HG02759 (cell line): Measurements from ENCODE around the gene CCNK.

Experiments
- ATAC-seq: cut with Tn5 transposase; IDR thresholded peaks from one replicate; pipeline ENCODE4 v1.9.1; 2021; ENCODE audit warnings: mild to moderate bottlenecking, moderate library complexity; ENCODE audit not compliant: unreplicated experiment

CCNK gene

DNA sequence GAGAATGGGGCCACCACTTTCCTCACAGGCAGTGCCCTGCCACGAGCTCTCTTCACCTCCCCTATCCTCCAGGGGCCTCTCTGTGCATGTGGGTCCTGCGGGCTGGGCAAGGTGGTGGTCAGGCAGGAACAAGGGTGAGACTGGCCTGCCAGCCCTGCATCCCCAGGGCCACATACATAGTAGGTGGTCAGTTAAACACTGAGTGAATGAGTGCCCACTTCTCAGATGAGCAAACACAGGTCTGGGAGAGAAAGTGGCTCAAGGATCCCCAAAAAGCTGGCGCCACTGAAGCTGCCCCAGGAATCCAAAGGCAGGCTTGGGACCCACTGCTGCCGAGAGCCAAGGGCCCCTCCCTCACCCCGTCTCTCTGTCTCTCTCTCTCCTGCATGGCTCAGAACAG lies 51.1 kb downstream of the CCNK start:
- ATAC-seq: no peak

DNA sequence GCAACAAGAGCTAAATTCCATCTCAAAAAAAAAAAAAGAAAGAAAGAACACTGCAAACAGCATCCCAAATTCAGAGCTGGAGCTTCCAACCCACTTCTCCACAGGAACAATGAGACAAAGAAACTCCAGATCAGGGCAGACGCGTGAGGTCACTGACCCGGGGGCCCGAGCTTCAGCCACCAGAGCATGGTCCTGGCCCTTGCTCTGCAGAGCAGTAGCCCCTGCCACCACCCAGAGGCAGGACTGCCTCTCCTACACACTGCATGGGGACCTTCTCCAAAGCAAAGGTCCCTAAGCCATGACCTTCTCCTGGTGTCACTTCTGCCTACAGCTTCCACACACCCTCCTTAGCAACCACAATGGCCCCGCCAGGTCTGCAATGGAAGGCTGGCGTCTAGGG lies 53.1 kb downstream of the CCNK start:
- no peak for ATAC-seq

DNA sequence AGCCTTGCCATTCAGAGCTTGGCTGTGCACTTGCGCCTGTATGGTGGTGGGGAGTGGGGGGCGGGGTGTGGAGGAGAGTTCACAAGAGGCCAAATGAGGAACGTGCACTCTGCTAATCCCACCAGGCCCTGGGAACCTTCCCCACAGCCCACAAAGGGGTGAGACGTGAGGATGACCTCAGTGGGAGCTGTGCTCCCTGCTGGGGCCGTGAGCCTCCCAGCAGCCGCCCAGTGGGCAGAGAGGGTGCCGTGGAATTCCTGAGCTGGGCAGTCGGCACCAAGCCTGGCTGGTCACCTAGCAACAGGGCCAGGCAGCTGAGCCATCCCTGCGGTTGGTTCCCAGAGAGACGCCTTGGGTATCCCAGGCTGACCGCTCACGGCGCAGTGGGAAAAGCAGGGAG lies 53.7 kb downstream of the CCNK start:
- ATAC-seq: no peak

DNA sequence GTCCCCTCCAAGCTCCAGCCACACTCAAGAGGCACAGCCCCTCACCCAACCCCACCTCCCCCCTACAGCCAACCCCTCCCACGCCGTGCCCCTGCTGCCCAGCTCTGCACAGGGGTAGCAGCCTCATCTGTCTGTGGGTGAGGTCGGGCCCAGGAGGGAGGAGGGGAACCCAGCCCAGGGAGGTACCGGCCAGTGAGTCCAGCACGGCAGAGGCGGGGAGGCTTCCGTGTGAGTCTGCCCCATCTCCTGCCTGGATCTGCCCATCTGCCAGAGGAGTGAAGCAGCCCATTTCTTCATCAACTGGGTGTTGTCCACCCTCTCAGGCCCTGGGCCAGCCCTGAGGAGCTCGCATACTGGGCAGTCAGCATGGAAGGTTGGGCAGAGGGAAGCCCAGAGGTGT lies 54.2 kb downstream of the CCNK start:
- no peak for ATAC-seq

DNA sequence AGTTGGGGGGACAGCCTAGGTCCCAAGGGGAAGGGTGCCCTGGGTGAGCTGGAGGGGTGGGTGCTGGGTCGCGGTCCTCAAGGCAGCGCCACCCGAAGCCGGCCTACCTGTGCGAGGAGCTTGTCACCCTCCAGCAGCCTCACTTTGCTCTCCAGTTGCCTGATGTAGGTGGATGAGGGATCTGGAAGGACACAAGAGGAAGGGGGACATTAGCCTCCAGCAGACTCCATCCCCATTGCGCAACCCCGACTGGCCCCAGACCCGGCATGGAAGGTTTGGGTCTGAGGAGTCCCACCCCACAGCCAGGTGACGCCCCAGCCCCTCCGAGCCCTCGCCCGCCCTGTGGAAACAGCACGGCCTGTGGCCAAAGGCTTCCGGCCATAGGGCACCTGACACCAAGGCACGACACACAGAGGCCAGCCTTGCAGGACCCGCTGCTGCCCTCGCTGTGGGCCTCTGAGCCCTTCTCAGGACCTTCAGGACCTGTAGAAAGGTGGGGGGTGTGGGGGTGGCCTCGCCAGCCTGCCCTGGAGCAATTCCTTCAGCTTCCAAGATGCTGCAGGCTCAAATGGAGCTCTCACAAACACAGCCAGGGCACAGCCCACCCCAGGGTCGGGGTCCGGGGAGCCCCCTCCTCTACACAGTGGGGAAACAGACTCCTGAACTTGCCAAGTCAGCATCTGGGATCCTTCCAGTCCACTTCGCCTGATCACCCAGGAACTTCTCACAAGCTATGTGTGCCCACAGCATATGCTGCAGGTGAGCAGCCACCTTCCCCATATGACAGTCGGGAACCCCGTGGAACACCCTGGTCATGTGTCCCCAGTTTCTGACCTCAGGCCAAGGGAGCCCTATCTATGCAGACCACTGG lies 54.9 kb downstream of the CCNK start:
- no peak for ATAC-seq

DNA sequence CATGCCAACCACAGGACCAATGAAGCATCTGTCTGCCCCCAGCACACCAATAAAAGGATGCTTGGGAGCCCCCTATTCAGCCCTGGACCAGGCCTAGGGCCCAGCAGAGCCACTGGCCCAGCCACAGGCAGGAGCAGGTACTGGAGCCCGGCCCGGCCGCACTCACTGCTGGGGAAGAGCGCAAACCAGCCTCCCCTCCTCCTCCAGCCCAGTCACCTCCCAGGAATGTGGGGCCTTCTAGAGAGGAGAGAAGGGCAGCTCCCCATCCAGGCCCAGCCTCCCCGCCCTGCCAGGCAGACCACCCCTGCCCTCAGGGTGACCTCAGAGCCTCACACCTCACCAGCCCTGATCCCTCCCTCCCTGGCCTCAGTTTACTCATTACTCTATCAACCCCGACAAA lies 56.2 kb downstream of the CCNK start:
- no peak for ATAC-seq

DNA sequence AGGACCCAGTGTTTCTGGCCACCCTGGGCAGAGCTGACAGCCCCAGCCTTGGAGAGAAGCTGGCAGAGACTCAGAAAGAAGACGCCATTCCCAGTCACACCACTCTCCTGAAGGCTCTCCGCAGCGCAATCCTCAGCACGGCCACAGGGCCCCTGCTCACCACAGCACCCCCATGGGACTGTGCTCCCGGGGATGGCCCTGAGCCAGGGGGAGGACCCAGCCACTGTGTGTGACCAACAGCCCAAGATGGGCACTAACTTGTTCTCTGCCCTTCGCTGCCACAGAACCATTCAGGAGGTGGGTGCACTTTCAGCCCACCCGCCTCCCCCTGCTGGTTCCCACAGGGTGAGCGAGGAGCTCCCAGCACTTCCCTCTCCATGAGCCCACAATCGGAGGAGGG lies 57.1 kb downstream of the CCNK start:
- no peak for ATAC-seq

DNA sequence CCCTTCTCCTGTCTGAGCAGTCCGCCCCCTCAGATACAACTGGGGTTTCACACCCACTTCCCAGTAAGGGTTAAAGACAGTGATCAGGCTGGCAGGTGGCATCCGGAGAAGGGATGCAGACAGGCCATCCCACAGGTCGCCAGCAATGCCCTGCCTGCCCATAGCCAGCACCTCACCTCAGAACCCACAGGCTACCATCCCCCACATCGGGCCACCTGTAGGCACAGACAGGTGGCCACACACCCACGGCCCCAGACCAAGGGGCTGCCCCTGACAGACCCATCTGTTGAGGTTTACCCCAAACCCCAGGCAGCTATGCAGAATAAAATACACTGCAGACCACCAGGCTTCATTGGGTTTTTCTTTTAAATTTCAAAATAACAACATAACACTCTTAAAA lies 57.5 kb downstream of the CCNK start:
- no peak for ATAC-seq

DNA sequence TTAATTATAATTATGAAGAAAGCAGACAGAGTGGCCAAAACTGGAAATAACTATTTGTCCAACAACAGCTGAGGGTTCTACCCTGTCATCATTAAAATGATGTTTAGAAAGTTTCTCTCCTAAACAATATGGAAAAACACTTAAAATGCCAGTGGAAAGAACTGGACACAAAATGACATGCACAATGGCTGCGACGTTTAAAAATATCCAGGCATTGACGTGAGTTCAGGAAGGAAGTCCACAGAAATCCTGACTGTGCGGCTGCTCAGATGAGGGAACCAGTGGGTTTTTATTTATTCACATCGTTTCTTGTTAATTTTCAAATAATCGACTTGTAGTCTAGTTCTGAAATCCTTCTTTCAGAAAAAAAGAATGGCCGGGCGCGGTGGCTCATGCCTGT lies 58.3 kb downstream of the CCNK start:
- no peak for ATAC-seq

DNA sequence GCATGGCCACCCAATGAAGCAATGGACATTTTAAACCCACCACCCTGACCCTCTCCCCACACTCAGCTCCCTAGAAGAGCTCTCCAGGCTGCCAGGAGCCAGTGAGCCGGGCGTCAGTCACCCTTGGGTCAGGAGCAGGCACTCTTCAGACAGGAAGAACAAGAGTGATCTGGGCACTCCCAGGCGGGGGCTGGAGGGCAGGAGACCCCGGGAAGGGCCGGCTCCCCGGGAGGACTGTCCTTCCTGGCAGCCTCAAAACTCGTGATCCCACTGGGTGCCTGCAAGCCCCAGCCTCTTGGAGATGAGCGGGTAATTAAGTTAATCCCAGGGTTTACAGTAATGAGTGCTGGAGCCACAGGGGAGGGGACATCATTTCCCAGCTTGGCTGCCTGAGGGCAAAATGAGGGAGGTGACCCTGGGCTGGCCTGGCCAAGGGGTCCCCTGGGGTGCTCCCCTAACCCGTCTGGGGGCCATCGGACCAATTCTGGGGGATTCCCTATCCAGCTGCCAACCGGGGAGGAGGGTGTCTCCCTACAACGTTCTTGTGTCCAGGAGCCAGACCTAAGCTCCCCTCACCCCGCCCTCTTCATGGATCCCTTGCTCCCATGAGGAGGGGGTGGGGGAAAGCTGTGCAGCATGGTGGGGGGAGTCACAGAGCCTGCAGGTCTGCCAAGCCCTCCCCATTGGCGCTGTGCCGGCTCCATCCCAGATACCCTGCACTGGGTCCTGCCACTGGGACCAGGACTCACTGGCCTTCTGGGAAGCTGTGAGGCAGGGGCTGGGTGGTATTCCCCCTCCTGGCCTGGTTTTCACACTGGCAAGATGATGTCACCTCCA lies 59.2 kb downstream of the CCNK start:
- no peak for ATAC-seq

DNA sequence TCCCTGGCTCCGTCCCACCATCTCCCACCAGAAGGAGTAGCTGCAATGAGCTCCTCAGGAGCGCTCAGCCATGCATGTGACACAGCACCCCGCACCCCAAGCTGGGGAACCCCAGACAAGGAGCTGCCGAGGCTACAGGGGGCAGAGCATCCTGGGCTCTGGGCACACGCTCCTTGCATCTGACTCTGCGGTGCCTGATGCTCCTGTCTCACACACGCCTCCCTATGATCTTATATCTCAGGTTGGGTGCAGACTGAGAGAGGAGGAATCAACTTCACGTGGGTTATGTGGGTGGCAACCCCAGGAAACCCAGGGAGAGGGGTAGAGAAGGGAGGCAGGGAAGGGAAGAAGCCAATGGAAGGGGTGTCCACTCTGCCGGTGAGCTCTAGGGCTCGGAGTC lies 60.0 kb downstream of the CCNK start:
- no peak for ATAC-seq

DNA sequence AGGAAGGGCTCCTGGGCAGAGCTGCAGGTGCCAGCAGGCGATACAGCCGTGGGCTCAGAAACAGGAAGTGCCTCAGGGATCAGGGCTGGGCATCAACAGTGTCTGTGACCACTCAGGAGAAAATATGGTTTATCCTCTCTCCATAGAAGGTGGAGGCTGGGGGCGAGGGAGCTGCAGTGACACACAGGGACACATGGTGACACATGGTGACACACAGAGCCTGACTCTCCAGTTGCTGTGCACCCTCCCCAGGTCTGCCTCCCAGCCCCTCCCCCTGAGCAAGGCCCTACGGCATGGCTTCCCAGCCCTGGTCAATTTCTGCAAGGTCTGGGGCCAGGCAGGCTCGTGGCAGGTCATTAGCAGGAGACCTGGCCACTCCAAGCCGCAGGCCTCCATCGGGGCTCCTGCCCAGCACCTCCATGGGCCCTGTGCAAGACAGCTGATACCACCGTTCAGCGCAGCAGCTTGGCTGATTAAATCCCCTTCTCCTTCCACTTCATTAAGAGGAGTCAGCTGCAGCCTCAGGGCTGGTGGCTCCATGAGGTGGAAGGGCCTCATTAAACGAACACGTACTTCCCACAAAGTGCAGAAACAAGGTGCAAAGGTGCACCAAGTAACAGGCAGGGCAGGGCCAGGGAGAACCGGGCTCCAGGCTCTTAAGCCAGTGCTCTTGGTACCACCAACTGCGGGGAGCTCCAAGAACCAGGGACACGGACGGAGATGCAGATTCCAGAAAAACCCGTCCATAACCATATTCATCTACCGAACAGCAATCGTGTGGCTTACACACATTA lies 60.7 kb downstream of the CCNK start:
- ATAC-seq: no peak

DNA sequence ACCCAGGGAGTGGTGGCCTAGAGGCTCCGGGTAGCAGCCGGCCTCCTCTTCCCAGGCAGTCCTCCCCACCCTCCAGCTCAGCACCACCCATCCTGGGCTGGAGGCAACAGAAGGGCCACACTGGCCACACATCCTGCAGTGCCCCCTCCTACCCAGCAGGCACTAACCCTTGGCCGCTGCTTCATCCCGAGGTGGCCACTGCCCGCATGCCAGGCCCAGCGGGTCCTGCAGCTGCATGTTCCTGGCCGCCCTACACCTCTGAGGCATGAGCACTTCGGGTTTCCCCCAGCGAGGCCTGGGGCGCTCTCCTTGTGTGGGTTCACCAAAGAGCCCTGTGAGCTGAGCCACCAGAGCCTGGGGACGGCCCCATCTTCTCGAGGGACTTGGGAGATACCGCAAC lies 61.4 kb downstream of the CCNK start:
- ATAC-seq: no peak

DNA sequence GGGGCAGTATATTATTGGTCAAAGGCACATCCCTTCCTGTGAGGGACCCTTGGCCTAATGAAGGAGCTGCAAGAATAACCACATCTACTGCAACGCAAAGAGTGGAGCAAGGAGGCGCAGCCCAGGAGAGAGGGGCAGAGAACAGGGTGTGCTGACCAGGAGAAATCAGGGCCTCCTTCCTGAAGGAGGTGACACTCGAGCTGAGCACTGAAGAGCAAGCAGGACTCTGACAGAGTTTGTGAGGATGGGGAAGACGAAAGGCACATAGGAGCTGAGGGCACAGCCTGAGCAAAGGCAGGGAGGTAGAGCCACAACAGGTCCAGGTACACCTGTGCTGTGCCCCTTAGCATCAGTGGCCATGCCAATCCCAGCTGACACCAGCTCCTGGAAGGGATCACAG lies 62.2 kb downstream of the CCNK start:
- ATAC-seq: no peak

DNA sequence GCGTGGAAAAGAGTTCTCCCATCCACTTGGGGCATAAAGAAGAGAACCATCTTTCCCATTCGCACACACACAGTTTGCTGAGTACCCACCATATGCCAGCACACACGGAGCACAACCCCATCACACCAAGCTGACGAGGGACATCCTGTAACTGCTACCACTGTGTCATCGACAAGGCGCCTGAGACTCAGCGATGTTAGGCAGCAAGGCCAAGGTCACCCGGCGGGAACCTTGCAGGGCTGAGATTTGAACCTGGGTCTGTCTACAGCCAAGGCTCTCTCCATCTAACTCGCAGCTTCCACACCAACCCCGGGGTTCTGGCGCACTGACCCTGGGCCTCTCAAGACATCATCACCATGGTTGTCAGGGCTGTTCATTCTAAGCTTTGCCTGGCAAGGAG lies 62.8 kb downstream of the CCNK start:
- ATAC-seq: no peak

DNA sequence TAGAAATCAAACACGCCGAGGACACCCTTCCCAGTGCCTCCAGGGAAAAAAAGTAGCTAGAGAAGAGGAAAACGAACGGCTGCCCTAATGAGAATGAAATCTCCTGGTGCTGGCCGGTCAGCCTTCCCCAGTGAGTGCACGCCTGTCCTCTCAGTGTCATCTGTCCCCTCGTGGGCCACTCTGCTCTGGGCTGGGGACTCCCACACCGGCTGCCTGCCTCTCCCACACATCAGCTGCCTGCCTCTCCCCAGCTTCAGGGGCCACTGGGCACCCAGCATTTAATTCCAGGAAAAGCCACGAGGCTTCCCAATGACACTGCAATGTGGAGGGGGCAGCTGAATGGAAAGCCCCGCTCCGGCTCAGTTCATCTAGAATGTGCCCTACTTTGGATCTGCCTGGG lies 63.8 kb downstream of the CCNK start:
- no peak for ATAC-seq

DNA sequence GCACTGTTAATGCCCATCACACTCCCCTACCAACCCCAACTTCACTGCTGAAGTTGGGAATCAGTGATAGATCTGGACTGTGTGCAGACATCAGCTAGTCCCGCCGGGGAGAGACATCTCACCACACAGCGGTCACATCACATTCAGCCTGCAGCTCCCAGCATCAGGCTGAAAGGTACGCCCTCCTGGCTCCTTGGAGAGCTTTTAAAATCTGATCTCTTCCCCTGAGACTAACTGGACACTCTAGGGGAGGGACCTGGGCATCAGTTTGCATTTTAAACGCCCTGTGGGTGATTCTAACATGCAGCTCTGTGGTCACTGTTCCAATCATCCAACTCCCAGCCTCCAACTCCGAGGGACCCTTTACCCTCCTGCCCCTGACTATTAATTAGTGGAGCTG lies 64.4 kb downstream of the CCNK start:
- no peak for ATAC-seq

DNA sequence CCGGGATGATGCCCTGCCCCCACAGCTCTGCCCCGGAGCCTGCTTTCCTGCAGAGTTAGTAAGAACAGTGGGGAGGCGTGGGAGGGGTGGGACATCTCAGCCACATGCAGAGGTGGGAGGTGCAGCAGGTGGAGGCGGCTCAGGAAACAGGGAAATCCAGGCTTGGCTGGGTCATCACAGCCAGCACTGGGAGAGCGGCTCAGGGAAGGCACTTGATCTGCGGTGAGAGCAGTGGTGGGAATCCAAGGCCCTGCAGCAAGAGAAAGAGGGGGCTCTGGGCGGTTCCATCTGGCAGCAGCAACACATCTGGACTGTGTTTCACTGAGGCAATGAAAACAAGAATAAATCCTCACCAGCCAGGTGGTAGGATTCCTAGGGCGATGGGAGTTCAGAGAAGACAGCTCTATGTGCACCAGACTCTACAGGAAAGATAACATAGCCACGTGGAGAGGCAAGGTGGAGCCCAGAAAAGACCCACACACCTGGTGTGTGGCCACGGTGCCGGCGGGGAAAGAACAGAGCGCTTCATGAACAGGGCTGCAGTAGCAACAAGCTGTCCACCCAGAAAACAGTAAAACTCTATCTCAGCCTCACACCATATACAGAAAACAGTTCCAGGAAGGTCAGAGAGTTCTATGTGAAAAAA lies 65.1 kb downstream of the CCNK start:
- ATAC-seq: no peak

DNA sequence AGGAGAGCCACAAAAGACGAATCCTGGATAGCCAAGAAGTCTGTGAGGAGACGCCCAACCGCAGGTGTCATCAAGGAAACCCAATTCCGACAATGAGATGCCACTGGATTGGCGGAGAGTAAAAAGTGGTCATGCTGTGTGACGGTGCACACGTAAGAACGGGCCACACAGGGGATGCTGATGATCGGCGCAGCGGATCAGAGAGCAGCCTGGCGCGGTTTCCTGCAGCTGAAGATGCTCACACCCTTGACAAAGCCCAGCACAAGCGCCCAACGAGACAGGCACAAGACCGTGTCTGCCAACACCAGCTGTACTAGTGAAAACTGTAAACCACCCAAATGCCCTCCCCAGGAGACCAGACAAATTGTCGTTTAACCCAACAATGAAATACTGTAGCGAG lies 67.0 kb downstream of the CCNK start:
- no peak for ATAC-seq

DNA sequence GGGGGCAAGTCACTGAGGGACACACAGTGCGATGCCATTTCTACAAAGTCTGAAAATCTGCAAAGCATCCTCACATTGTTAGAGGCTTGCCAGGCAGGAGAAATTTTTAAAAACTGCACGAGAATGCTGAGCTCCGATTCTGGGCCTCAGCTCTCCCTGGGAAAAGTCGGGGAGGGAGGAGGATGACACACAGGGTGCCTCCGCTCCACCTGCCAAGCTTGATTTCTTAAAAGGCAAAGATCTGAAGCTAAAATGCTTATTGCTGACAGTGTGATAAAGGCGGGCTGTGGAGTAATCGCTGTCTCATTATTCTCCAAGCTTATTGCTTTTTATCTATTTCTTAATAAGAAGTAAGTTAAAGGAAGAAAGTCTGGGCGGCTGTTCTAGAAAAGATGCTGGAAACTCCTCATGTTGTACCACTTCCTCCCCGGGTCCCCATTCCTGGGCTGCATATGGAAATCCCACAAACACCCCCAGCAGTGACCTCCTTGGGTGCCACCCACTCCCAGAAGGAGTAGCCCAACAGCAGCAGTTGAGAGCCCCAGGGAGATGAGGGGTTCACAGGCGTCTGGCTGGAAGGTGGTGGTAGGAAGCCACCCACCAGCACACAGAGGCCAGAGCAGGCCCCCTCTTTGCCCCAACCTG lies 67.8 kb downstream of the CCNK start:
- ATAC-seq: no peak

DNA sequence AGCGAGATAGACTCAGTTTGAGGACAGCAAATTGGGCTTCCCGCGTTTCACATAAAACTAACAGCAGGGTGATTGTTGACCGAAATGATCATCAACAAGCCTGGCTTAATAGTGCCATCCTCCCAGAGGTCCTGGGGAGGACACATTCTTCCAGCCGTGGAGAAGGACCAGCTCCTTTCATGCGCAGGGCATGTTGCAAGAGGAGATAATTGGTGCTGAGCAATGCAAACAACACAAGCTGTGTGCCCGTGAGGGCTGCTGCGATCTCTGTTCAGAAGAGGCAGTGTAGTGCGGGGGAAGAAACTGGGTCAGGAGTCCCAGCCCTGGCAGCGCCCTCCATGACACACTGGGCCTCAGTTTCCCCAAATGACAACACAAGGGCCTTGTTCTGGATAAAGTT lies 68.5 kb downstream of the CCNK start:
- ATAC-seq: no peak
